HG03432 (cell line): ENCODE measurements around the gene PTTG1IP.
"Not testable (repeated sequence)": the region's sequence is repeated elsewhere in the genome, so short reads cannot be mapped to it uniquely, and the experiment has no call there.

Source experiments
- ATAC-seq: cut with Tn5 transposase; IDR thresholded peaks from one replicate; pipeline ENCODE4 v1.9.1; 2021; ENCODE audit warnings: mild to moderate bottlenecking, moderate library complexity; ENCODE audit not compliant: unreplicated experiment

PTTG1IP gene

GRCh38 chr21:44883250-44883649 is 9.8 kb upstream of the PTTG1IP start:
- ATAC-seq, result no peak

GRCh38 chr21:44881198-44881872 is 7.8 kb upstream of the PTTG1IP start:
- no peak for ATAC-seq

GRCh38 chr21:44880405-44881197 is 7.1 kb upstream of the PTTG1IP start:
- ATAC-seq, result no peak

GRCh38 chr21:44879238-44879637 is 5.7 kb upstream of the PTTG1IP start:
- not testable (repeated sequence) for ATAC-seq

- ATAC-seq, result no peak
These were observed 4.8 kb upstream of the PTTG1IP start for GRCh38 chr21:44878053-44878982.

GRCh38 chr21:44876849-44877575 is 3.5 kb upstream of the PTTG1IP start:
- ATAC-seq, result no peak

- no peak for ATAC-seq
These were observed 1.8 kb upstream of the PTTG1IP start for GRCh38 chr21:44875316-44875700.

- peak; percentile 5 for ATAC-seq
These were observed 1.2 kb upstream of the PTTG1IP start for GRCh38 chr21:44874497-44875315.

GRCh38 chr21:44874240-44874496 is 678 bp upstream of the PTTG1IP start:
- peak; percentile 2 for ATAC-seq

- ATAC-seq, result peak; percentile 5
These were observed 688 bp downstream of the PTTG1IP start for GRCh38 chr21:44872649-44873355.

- ATAC-seq, result no peak
These were observed 1.2 kb downstream of the PTTG1IP start for GRCh38 chr21:44872323-44872648.

GRCh38 chr21:44871576-44872269 is 1.8 kb downstream of the PTTG1IP start:
- no peak for ATAC-seq

- ATAC-seq, result no peak
These were observed 2.6 kb downstream of the PTTG1IP start for GRCh38 chr21:44870748-44871495.

GRCh38 chr21:44869781-44870747 is 3.4 kb downstream of the PTTG1IP start:
- no peak for ATAC-seq

GRCh38 chr21:44868707-44869106 is 4.8 kb downstream of the PTTG1IP start:
- ATAC-seq, result no peak

GRCh38 chr21:44867999-44868700 is 5.3 kb downstream of the PTTG1IP start:
- no peak for ATAC-seq

- ATAC-seq, result no peak
These were observed 6.0 kb downstream of the PTTG1IP start for GRCh38 chr21:44867464-44867863.
